GM12872 (cell line): ENCODE data around the gene DEPDC1.

Experiments
- TF ChIP-seq, protein P1 (sequence below): IDR thresholded peaks from 3 replicates; pipeline ENCODE4 v1.5.1; 2011; ENCODE audit warnings: low read depth, mild to moderate bottlenecking, low read length, moderate library complexity; ENCODE audit not compliant: insufficient read depth

Gene DEPDC1

DNA sequence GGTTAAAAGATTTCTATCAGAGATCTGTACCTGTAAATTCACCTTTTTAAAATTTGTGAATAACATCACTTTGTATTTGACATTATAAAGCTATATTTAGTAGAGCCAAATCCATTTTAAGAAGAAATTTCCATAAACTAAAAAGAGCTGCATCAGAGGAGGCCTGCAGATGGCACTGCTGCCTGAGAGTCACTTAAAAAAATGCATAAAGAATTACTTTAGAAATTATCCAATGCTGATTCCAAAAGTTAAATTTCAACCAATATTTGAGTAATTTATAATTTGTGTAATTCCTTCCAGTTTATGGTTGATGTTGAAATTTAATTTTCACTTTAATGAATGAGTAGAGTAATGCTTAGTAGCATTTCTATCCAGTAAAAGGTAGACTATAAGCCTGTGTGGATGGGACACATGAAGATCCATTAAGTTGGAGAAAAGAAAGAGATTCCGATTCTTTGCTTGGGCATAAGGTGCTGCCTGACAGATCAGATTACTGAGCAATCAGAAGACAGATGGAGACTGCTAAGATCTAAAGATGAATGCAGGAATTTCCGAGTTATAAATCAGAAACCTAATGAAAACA lies 26.4 kb downstream of the DEPDC1 start:
- TF ChIP-seq, protein P1, sequence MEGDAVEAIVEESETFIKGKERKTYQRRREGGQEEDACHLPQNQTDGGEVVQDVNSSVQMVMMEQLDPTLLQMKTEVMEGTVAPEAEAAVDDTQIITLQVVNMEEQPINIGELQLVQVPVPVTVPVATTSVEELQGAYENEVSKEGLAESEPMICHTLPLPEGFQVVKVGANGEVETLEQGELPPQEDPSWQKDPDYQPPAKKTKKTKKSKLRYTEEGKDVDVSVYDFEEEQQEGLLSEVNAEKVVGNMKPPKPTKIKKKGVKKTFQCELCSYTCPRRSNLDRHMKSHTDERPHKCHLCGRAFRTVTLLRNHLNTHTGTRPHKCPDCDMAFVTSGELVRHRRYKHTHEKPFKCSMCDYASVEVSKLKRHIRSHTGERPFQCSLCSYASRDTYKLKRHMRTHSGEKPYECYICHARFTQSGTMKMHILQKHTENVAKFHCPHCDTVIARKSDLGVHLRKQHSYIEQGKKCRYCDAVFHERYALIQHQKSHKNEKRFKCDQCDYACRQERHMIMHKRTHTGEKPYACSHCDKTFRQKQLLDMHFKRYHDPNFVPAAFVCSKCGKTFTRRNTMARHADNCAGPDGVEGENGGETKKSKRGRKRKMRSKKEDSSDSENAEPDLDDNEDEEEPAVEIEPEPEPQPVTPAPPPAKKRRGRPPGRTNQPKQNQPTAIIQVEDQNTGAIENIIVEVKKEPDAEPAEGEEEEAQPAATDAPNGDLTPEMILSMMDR = peak; percentile 30; the same call in 1 of the 3 replicates

DNA sequence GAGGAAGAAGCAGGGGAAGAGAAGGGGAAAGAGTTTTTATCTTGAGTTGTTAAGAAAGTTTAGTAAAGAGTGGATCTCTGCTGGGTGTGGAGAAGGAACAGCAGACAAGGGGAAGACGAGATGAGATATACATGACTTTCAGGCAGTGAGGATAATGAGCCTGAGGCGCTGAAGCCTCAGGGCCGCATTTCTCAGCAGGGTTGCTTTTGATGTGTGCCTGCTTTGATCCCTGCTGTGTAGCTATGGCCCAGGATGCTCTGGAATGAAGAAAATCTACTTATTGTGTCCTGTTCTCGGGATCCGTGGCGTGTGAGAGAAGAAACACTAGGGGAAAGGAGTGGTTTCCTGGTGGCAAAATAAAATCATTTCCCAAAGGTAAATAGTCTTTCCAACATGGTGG lies 32.0 kb downstream of the DEPDC1 start:
- TF ChIP-seq, protein P1 = no peak

DNA sequence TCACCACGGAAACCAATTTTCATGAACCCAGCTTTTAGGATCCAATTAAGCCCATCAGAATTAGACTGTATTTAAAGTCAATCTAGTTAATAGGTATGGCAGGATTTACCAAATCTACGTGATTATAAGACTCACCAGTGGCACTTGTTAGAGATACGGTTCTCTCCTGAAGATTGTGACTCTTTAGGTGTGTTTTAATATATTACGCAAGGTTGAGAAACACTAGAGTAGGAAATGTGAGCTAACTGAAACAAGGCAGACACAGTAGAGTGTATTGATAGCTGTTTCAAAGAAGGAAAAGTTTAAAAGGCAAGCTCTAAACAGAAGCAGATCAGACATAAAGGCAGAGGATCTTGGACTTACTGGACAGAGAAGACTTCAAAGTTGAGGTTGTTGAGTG lies 35.9 kb downstream of the DEPDC1 start:
- TF ChIP-seq, protein P1 = no peak

DNA sequence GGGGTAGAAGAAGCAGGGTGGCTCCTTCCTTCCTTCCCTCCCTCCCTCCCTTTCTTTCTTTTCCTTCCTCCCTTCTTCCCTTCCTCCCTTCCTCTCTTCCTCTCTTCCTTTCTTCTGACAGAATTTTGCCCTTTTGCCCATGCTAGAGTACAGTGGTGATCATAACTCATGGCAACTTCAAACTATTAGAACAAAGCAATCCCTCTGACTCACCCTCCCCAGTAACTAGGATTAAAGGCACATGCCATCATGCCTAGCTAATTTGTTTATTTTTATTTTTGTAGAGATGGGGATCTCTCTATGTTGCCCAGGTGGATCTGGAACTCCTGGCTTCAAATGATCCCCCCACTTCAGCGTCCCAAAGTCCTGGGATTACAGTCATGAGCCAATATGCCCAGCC lies 37.1 kb downstream of the DEPDC1 start:
- TF ChIP-seq, protein P1 = no peak

DNA sequence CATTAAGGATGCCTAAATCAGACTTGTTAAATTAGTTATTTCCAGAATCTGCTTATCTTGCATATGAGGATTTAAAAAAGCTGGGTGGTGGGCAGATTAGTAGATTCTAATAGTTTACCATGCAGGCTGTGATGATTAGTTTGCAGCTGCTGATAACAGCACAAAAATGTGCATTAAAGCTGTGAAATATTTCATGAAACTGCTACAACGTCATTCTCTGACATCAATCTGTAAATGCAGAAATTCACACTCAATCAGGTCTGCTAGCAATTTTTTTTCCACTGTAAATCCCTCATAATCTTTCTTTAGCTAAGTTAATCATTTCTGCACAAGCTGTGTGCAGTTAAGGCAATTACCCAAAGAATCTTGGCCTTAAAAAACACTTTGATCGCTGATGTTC lies 37.8 kb downstream of the DEPDC1 start:
- TF ChIP-seq, protein P1 = no peak

DNA sequence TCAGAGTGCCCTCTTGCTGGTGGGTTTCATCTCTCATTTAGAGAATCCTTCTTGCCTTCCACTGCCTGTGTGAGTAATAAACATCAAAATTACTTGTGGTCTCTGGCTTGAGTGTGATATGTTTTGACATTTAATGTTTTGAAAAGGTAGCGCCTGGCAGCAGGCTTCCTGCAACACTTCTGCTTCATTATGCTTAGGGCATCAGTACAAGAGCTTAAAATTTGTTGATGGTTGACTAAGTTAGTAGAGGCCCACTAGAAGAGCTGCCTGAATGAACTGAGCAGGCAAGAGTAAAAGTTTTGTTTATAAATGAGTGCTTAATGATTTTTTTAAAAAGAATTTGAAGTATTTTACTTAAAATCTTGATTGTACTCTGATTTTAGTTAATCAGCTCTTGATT lies 40.7 kb downstream of the DEPDC1 start:
- TF ChIP-seq, protein P1 = no peak

DNA sequence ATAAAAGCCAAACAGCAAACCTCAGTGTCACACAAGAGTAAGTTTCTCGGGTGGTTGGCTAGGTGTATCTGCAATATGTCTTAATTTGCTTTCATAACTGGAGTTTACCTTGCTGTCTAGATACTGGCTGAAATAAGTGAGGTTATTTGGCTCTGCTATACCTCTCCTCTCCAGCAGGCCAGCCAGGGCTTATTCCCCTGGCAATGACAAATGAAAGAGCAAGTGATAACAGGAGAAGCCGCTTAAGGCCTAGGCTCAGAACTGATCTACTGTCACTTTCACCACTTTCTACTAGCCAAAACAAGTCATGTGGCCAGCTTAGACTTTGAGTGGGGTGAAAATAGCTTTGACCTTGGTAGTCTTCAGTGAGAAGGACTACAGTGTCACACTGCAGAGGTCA lies 42.3 kb downstream of the DEPDC1 start:
- TF ChIP-seq, protein P1 = no peak

DNA sequence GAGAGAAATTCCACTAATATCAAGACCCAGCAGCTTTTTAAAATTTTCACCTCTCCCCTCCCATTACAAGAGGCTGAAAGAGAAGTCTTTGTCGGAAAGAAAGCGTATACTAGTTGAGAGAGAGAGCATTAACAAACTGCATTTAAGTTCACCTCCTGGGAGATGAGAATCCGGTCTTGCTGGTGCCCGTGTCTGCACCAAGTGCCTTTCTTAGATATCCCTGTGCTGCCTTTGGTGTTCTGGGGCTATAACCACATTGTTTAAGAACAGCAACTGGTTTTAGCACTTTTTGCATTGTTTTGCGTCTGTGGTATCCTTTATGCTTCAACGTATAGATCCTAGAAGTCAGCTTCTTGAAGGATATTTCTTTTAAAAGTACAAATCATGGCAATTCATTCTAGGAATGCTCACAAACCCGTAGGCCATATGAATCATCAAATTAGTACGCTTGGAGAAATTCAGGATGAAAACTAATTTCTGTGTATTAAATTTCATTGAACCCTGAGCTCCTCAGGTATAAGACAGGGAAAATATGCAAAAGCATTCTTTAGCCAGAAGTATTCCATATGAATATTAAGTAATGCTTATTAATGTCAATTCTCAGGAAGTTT lies 43.7 kb downstream of the DEPDC1 start:
- TF ChIP-seq, protein P1 = no peak
